ENCODE data around the gene MYO5B. TPM values are rescaled to one million over a fixed set of nuclear protein-coding genes. Genes with fewer than 3 reads are reported as not detected.

Gene MYO5B
- polyA plus RNA-seq, 1 of the 3 experiments (the other 2 are of a cell fraction) = 1.3 TPM

DNA sequence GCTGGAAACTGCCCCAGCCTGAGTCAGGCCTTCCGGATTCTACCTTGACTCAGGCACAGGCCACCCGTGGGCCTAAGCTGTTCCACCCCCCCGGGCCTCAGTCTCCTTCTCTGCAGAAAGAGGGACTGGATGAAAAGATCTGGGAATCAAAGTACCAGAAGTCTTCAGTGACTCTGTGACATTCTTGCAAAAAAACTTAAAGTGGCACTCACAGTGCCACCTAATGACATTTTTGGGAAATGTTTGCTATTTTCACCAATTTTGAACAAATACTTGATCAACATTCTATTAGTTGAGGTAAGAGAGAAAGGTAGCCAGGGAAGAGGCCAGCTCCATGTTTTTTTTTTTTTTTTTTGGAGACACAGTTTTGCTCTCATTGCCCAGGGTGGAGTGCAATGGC is 333.3 kb downstream of the MYO5B start:
- ChIA-PET CTCF (interaction anchor here (0.7 to 15.8 kb wide), 24 partner anchors 8 to 548 kb away, joined by 3 to 254 read pairs (median 4); partner anchors contain the start of gene LIPG), POLR2A (no interaction called here)
- no peak overlapping the region for H3K4me3 ChIP-seq (ENCODE audit: low read depth in 2 of 2, low read length in 1 of 2)
- no peaks in the 10 kb centered on the region for H3K79me2 ChIP-seq (ENCODE audit: insufficient read depth)
- DNase-seq = no peak
- WGBS (ENCODE audit: low lambda C conversion rate) = 37% methylated on average over 3 of the region's 3 CpGs
- H3K9ac ChIP-seq = no peak overlapping the region
- no peak overlapping the region for H3K4me2 ChIP-seq
- no peaks in the 10 kb centered on the region for H3K27me3 ChIP-seq (ENCODE audit: insufficient read depth)
- TF ChIP-seq, protein P1, sequence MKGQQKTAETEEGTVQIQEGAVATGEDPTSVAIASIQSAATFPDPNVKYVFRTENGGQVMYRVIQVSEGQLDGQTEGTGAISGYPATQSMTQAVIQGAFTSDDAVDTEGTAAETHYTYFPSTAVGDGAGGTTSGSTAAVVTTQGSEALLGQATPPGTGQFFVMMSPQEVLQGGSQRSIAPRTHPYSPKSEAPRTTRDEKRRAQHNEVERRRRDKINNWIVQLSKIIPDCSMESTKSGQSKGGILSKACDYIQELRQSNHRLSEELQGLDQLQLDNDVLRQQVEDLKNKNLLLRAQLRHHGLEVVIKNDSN (IDR thresholded peaks at IDR 0.05; ENCODE audit: borderline replicate concordance, low read depth) = no peak
- TF ChIP-seq, protein P2, sequence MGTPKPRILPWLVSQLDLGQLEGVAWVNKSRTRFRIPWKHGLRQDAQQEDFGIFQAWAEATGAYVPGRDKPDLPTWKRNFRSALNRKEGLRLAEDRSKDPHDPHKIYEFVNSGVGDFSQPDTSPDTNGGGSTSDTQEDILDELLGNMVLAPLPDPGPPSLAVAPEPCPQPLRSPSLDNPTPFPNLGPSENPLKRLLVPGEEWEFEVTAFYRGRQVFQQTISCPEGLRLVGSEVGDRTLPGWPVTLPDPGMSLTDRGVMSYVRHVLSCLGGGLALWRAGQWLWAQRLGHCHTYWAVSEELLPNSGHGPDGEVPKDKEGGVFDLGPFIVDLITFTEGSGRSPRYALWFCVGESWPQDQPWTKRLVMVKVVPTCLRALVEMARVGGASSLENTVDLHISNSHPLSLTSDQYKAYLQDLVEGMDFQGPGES (IDR thresholded peaks at IDR 0.05; ENCODE audit: low read depth, low read length) = no peak
- TF ChIP-seq ELF1 (IDR thresholded peaks at IDR 0.05) (no peak), SMC3 (IDR thresholded peaks at IDR 0.05; ENCODE audit: low read depth, low read length) (peak; percentile 35), RAD21 (IDR thresholded peaks at IDR 0.05; ENCODE audit: low read length) (peak; percentile 57), NRF1 (IDR thresholded peaks at IDR 0.05; ENCODE audit: low read depth, low read length) (no peak)
- TF ChIP-seq, protein P3, sequence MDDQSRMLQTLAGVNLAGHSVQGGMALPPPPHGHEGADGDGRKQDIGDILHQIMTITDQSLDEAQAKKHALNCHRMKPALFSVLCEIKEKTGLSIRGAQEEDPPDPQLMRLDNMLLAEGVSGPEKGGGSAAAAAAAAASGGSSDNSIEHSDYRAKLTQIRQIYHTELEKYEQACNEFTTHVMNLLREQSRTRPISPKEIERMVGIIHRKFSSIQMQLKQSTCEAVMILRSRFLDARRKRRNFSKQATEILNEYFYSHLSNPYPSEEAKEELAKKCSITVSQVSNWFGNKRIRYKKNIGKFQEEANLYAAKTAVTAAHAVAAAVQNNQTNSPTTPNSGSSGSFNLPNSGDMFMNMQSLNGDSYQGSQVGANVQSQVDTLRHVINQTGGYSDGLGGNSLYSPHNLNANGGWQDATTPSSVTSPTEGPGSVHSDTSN (IDR thresholded peaks at IDR 0.05) = no peak
- TF ChIP-seq, protein P4, sequence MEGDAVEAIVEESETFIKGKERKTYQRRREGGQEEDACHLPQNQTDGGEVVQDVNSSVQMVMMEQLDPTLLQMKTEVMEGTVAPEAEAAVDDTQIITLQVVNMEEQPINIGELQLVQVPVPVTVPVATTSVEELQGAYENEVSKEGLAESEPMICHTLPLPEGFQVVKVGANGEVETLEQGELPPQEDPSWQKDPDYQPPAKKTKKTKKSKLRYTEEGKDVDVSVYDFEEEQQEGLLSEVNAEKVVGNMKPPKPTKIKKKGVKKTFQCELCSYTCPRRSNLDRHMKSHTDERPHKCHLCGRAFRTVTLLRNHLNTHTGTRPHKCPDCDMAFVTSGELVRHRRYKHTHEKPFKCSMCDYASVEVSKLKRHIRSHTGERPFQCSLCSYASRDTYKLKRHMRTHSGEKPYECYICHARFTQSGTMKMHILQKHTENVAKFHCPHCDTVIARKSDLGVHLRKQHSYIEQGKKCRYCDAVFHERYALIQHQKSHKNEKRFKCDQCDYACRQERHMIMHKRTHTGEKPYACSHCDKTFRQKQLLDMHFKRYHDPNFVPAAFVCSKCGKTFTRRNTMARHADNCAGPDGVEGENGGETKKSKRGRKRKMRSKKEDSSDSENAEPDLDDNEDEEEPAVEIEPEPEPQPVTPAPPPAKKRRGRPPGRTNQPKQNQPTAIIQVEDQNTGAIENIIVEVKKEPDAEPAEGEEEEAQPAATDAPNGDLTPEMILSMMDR (IDR thresholded peaks at IDR 0.05) = peak; percentile 60
- TF ChIP-seq, protein P5, sequence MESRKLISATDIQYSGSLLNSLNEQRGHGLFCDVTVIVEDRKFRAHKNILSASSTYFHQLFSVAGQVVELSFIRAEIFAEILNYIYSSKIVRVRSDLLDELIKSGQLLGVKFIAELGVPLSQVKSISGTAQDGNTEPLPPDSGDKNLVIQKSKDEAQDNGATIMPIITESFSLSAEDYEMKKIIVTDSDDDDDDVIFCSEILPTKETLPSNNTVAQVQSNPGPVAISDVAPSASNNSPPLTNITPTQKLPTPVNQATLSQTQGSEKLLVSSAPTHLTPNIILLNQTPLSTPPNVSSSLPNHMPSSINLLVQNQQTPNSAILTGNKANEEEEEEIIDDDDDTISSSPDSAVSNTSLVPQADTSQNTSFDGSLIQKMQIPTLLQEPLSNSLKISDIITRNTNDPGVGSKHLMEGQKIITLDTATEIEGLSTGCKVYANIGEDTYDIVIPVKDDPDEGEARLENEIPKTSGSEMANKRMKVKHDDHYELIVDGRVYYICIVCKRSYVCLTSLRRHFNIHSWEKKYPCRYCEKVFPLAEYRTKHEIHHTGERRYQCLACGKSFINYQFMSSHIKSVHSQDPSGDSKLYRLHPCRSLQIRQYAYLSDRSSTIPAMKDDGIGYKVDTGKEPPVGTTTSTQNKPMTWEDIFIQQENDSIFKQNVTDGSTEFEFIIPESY (IDR thresholded peaks at IDR 0.05; ENCODE audit: borderline replicate concordance, low read depth) = no peak
- peaks cover 3 to 5% of the 10 kb centered on the region in 2 experiments; a peak in 2 of 4 replicates for H3K4me1 ChIP-seq (ENCODE audit: control insufficient read depth in 1 of 2, insufficient read depth in 2 of 2, low read depth in 1 of 2, low read length in 1 of 2)
- H3K9me3 ChIP-seq = no peaks in the 10 kb centered on the region
- no peaks in the 10 kb centered on the region for H3K36me3 ChIP-seq (replicated peaks in 1 of 2; ENCODE audit: control insufficient read depth in 1 of 2, insufficient read depth in 2 of 2, low read length in 1 of 2)
- H3K9me2 ChIP-seq = no peaks in the 10 kb centered on the region
- no peak overlapping the region for H2AFZ ChIP-seq (ENCODE audit: low read depth)
- H4K20me1 ChIP-seq (ENCODE audit: insufficient read depth) = no peaks in the 10 kb centered on the region
- no peaks in the 10 kb centered on the region for H3F3A ChIP-seq (replicated peaks; ENCODE audit: insufficient read depth)
- no peak overlapping the region for H3K27ac ChIP-seq (ENCODE audit: low read depth in 2 of 2, low read length in 1 of 2)

All from SK-N-SH (cell line).